GM12875 (cell line): ENCODE data around the gene IPO9.

ENCODE experiments used
- H3K4me3 ChIP-seq: one replicate; pipeline ENCODE4 v1.5.1; 2011; ENCODE audit warnings: low read depth, low read length, control low read depth
- CTCF ChIP-seq: IDR thresholded peaks from 2 replicates; pipeline ENCODE4 v1.5.1; 2011; ENCODE audit warnings: low read depth, mild to moderate bottlenecking, control low read depth, inconsistent platforms, low read length, moderate library complexity, borderline replicate concordance; ENCODE audit not compliant: insufficient read depth

The IPO9 gene

DNA sequence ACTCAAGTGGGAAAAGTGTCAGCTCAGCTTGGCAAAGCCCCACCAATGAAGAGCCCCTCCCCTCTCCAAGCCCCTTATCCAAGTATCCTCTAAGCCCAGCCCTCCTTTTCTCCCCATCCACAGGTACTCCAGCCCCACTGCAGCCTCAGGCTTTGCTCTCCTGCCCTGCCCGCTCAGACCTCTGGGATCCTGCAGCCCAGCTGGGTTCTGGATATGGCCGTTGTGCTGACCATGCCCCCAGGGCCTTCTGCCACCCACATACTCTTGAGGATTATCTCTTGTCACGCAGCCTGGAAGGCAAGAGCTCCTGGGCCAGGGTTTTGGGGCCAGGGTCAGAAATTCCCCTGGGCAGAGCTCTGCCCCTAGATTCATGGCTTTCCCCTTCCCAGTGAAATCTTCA is 64.5 kb downstream of the IPO9 start:
- H3K4me3 ChIP-seq, result no peak overlapping the region
- no peak for TF ChIP-seq CTCF

- no peak for TF ChIP-seq CTCF
- H3K4me3 ChIP-seq, result no peak overlapping the region
These were observed 65.6 kb downstream of the IPO9 start for GRCh38 chr1:201894343-201895119.

GRCh38 chr1:201895120-201895665 is 66.2 kb downstream of the IPO9 start:
- H3K4me3 ChIP-seq, result no peak overlapping the region
- no peak for TF ChIP-seq CTCF

DNA sequence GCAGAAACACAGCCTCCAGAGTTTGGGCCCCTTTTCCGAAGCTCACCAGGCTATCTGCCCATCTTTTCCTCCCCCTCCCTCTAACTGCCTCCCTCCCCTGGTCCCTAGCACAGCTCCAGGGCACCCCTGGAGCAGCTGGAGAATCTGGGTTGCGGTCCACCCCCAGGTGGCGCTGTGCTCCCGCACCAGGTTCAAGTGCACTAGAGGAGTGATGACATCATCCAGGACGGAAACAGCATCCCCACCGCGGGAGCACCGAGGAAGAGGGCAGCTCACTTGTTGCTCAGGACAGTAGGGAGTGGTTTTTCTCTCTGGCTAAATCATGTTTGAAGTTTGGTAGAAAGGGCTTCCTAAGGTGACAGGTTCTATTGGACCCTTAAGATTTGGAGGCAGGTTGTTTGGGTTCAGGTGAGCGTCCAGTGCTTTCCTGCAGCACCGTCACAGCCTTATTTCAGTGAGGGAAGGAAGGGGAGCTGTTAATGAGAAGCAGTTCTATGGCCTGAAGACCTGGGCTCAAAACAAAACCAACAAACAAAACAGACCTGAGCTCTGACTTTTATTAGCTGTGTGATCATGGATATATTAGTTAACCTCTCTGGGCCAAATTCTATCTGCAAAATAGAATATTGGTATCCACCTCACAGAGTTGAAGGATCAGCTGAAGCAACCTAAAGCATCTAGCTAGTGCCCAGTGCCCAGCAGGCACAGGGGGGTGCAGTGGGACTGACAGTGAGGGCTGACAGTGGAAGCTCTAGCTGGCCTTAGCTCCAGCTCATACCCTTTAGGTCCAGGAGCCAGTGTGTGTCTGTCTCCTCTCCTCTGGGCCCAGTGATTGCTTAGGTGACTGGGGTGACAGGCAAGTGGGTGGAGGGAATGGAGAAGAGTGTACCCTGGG is 67.2 kb downstream of the IPO9 start:
- TF ChIP-seq CTCF, result peak; percentile 95
- H3K4me3 ChIP-seq, result no peak overlapping the region

GRCh38 chr1:201896951-201897391 is 68.0 kb downstream of the IPO9 start:
- no peak overlapping the region for H3K4me3 ChIP-seq
- TF ChIP-seq CTCF, result no peak

DNA sequence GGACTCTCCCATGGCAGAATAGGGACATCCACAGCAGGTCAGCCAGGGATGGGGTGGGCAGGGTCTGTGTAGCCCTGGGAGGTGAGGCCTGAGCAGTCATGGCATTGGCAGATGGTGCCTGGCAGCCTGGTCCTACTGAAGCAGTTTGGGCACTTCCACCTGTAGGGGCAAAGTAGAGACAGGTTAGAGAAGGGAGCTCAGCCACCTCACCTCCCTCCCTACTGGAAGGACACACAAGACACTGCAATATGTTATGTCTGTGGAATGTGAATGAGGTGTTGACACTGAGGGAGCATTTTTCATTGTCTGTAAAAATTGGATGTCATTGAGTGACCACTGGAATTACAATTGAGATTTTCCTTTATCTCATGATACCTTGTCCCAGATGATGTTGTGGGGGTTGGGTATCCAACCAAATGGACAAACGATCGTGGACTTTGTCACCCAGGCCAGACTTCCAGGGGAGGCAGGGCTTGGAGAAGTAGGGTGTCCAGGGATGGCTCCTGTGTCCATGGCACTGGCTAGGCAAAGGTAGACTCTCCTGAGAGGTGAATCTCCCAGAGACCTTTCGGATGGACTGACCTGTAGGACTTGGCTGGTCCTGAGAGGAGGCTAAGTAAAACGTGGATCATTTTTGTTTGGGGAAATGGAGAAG is 69.4 kb downstream of the IPO9 start:
- TF ChIP-seq CTCF, result no peak
- H3K4me3 ChIP-seq, result no peak overlapping the region
